NCI-H2196 (cell line): ENCODE data around the gene TRMT2B.
A peak's percentile ranks its signal among the peaks of the same experiment; 100 is the strongest.
"Not testable (repeated sequence)": the region's sequence is repeated elsewhere in the genome, so short reads cannot be mapped to it uniquely, and the experiment has no call there.

Experiments used
- DNase-seq: peaks from one replicate; lab custom pipeline; 2025; ENCODE audit not compliant: unreplicated experiment; lab: John Stamatoyannopoulos, UW

TRMT2B gene

GRCh38 chrX:101051549-101052302 is at the start of gene TRMT2B:
TRMT2B (minus strand) TSS chrX:101052111; CDS start chrX:101042289, 9,822 bp downstream.
- peak; percentile 66 for DNase-seq

DNA sequence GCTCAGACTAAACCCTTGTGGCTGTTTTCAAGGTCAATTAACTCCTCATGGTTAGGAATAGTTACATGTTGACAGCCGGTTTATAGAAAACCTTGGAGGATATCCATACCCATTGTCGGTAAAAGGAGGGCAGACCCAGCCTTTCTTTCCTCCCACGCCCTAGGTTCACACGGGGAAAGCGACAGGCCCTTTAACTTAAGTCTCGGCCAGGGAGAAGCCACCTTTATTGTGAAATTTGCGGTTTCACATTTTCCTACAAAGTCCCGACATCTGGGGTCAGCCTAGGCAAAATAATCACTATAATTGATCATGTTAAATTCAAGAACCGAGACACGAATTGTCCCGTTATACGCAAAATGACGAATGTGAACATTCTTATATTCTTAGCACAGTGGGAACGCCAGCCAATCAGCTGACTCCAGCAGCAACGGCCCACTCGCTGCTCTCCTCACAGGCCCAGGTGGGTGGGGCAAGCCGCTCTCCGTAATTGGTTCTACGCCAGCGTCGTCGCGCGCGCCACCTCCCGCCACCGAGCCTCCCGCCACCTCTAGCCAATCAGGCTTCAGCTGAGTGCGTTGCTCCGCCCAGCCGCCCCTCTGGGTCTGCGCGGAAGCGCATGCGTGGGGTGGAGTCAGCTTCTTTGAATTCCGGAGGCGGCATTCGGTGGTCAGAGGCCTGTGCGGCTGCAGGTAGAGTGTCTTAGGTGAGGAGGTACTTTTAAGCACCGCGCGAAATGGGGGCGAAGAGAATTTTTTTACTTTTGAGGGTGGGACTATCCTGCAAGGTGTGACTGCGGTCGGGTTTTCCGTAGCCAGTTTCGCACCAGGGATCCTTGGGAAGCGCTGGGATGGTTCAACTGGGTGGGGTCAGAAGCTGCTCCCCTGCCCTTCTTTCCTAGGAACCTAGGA is 45.9 kb upstream of the TRMT2B start, which contains the start of gene CENPI:
Gene CENPI (plus strand): TSS at position 659 of the 908 bp plus-strand sequence. CDS start 2,867 bp downstream, outside the sequence.
- peak; percentile 86 for DNase-seq

- DNase-seq = no peak
Observed at GRCh38 chrX:101091817-101092216, 39.9 kb upstream of the TRMT2B start.

DNA sequence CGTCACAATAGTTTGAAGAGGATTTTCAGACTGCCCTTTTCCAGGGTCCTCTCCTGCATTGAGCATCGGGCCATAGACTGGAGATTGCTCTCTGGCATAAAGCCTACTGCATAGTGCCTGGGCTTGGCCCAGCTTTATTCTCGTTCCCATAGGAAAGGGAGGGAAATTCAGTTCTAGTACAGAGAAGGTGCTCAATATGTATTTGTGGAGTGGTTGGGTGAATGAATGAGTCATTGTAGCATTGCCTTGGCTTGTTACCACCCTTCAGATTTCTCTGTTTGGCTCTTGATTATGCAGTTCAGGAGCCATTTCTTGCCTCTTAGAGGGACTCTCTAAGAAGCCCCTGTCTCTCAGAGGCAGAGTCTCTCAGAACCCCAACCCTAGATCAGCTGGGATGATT is 29.3 kb upstream of the TRMT2B start:
- no peak for DNase-seq

DNA sequence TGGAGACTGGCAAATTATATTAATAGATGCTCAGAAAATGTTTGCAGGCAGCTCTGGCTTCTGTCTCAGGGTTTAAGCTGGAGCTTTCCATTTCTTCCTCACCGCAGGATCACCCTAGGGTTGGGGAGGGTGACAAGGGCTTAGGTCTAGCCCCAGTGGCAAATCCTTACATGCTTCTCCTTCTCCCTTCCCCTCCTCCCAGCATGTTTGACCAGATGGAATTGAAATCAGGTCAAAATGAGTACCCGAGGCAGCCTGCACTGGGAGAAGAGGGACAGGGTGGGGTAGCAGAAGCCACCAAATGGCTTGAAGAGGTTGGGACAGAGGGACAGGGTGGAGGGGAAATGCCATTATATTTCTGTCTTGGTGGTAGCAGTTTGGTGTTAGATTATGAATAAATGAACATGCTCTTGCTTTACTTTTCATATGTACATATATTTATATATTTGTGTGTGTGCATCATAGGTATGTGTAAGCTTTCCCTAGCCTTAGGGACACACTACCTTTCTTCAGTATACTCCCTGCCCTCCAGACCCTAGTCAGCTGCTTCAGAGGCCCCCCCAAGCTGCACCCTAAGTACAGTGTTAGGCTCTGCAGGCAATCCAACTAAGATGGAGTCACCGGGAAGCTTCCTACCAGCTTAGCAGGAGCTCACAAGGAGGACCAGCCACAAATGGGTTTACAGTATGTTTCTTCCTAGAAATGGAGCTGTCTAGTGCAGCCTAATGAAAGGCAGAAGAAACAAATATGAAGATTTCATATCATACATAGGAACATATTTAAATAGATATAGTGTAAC is 28.6 kb upstream of the TRMT2B start:
- no peak for DNase-seq

DNA sequence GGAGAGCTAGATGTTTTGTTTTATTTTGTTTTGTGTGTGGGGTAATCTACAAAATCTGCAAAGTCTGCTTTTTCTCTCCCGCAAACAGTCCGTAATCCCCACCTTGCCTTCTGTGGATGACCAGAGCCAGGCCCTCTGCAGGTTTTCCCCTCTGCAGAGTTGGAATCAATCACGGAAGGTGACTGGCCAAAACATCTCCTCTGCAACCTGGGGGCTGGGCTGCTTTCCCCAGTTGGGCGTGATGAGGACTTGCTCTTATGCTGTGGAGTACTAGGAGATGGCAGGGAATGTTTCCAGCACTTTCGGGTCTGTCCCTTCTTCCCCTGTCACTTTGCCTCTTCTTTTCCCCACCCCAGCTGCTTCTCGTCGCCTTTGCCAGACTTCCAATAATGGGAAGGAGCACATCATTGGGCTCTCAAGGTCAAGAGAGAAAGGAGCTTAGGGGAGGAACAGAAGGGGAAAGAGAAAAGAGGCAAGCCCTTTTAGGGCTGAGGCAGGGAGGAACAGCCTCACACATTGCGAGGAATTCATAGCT is 27.9 kb upstream of the TRMT2B start:
- no peak for DNase-seq

GRCh38 chrX:101078716-101079598 is 27.0 kb upstream of the TRMT2B start, which contains the start of gene TMEM35A:
TMEM35A (plus strand) TSS chrX:101078879; CDS start chrX:101079003, 124 bp downstream.
- no peak for DNase-seq

GRCh38 chrX:101071582-101071981 is 19.7 kb upstream of the TRMT2B start:
- no peak for DNase-seq

DNA sequence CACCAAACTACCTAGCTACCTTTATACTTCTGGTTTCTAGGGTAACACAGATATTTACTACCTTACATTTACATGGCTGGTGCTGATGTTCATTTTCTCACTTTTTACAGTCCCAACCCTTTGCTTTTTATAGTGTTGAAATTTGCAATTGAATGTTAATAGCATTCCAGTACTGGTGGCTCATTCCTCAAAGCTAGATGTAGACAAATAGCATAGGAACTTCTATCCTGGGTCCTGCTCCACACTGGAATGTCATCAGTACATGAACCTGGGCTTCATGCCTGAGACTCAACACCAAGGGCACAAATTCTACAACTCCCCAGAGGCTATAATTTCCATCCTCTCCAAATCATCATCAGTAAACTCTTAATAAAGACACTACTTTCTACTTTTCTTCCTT is 10.3 kb upstream of the TRMT2B start:
- no peak for DNase-seq

GRCh38 chrX:101057093-101057714 is 5.3 kb upstream of the TRMT2B start:
- DNase-seq = no peak

DNA sequence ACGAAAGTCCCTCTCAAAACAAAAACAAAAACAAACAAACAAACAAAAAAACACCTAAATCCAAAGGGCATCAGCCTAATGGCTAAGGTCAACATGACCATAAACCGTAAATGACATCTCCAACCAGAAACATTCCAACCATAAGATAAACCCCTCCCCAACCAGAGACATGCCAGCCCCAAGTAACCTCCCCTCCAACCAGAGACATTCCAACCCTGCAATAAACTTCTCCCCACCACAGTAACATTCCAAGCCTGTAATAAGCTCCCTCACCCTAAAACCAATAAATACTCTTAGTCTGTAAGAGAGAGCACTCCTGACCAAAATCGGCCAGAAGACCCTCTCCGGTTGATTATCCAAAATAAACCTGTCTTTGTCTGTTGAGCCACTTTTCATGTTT is 4.6 kb upstream of the TRMT2B start:
- not testable (repeated sequence) for DNase-seq

DNA sequence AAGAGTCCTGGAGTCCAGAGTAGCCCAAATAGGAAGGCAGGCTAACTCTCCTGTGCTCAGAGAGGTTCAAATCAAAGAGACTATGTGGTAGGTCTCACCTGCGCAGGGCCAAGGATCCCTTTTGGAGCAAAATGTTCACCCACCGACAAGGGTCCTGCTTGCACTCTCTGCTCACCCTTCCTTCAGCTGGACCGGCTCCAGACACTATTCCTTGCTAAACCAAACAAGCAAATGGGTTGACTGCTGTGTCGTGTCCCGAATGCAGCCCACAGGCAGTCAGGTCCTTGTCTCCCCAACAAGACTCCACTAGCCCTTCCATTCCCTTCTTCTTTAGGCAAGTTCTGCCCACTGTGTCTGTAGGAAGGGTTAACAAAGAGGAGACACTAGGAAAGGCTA is 760 bp downstream of the TRMT2B start:
- DNase-seq = no peak

DNA sequence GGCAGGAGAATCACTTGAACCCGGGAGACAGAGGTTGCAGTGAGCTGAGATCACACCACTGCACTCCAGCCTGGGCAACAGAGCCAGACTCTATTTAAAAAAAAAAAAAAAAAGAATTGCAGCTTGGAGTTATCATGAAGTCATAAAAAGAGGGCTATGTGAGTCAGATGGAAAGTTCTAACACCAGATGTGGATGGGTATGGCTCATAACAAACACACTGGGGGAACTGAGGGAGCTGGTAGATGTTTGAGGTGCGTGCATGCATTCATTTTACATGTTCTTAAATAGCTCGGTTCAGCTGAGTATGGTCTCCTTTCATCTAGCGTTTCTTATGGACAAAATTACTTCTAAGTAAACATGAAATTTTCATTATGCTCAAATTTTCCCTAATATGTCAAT is 11.7 kb downstream of the TRMT2B start:
- no peak for DNase-seq

- DNase-seq = no peak
Observed at GRCh38 chrX:101037231-101037630, 14.7 kb downstream of the TRMT2B start.

DNA sequence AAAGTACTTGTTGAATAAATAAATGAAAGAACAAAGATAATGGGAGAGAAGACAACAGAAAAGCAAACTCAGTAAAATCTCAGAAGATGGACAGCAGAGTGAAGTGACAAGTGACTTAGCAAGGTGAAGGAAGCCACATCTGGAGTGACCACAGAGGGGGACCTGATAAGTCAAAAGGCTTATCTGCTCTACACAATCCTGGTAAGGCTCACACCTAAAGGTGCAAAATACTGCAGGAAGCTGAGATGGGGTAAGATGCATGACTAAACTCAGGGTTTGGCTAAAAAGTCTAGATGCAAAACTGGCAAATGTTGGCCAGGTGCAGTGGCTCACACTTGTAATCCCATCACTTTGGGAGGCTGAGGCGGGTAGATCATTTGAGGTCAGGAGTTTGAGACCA is 22.2 kb downstream of the TRMT2B start:
- DNase-seq = no peak

GRCh38 chrX:101028562-101028961 is 23.3 kb downstream of the TRMT2B start:
- no peak for DNase-seq

- no peak for DNase-seq
Observed at GRCh38 chrX:101025126-101025525, 26.8 kb downstream of the TRMT2B start.

DNA sequence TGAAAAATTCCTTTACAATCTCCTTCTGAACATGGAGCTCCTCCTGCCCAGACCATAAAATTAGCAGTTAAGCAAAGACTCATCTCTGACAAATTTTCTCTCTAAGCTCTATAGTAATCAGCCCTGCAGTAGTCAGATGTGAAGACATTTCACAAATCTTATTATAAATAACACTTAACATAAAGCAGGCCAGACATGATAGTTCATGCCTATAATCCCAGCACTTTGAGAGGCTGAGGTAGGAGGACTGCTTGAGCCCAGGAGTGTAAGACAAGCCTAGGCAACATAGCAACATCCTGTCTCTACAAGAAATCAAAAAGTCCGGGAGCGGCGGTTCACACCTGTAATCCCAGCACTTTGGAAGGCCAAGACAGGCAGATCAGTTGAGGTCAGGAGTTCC is 29.9 kb downstream of the TRMT2B start:
- DNase-seq = no peak

DNA sequence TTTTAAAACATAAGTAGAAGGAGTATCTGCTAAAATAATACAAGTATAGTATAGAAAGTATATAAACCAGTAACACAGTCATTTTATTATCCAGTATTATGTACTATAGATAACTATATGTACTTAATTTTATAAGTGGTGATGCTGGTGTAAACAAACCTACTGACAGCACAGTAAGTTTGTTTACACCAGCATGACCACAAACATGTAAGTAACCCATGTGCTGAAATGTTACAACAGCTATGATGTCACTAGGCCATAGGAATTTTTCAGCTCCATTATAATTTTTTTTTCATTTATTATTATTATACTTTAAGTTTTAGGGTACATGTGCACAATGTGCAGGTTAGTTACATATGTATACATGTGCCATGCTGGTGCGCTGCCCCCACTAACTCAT is 39.9 kb downstream of the TRMT2B start:
- DNase-seq = not testable (repeated sequence)
